Measurements from ENCODE around the gene DUS2.
"Not testable (repeated sequence)": the region's sequence is repeated elsewhere in the genome, so short reads cannot be mapped to it uniquely, and the experiment has no call there.

Gene DUS2

GRCh38 chr16:68078701-68079375, 55.8 kb downstream of the DUS2 start:
- no peak for DNase-seq

- no peak for DNase-seq
Observed at GRCh38 chr16:68079376-68079625, 56.2 kb downstream of the DUS2 start.

DNA sequence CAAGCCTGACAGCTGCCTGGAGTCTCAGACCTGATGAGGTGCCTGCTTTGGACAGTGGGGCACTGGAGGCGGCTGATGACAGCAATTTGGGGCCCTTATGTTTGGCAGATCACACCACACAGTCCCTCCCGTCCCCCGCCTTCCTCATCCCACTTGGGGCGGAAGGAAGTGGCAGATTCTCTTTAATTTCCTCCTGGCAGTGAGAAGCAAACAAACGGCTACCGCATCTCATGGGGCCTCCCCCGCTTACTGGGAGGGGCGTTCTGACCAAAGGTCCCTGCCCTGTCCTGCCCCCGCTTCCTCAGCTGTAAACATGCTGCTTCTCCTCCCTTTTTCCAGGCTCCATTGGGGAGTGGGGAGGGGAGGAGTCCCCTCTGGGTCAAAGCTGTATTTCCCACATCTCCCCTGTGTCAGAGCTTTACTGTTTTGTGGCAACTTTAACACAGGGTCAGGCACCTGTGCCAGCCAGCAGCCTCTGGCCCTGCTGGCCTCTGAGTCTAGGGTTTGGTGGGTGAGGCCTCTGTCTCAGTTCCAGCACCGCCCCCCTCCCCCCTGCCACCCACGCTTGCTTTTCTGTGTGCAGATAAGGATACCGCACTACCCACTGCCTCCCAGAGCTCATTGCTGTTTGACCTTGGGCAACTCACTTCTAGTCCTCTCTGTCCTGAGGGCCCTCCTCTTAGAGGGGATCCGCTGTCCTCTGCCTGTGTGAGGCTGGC, 56.7 kb downstream of the DUS2 start:
- DNase-seq = peak; percentile 78

- no peak for DNase-seq
Observed at GRCh38 chr16:68081861-68082628, 59.0 kb downstream of the DUS2 start.

DNA sequence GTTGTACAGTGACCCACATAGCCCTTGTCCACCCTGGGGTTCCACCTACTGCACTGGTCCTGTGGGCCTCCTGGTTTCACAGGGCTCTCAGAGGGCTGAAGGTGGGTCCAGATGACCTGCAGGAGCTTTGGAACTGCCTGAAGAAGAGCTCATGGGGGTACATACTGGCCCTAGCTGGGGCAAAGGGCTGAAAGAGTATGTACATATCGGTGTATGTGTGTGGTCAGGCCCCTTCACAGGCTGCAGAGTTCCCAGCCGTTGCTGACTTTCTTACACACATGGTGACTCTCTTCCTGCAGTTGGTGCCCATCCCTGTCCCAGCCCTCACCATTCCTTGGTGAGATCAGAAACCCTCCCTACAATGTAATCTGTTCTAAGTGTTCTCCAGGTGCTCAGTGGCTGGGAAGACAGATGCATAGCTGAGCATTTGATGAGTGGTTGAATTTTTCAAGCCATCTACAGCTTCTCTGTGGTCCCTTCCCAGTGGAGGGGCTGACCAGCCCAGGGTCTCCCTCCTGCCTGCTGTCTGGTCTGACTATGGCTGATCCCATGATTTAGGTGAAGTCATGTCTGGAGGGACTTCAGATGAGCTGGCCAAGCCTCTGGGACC, 59.6 kb downstream of the DUS2 start:
- no peak for DNase-seq

DNA sequence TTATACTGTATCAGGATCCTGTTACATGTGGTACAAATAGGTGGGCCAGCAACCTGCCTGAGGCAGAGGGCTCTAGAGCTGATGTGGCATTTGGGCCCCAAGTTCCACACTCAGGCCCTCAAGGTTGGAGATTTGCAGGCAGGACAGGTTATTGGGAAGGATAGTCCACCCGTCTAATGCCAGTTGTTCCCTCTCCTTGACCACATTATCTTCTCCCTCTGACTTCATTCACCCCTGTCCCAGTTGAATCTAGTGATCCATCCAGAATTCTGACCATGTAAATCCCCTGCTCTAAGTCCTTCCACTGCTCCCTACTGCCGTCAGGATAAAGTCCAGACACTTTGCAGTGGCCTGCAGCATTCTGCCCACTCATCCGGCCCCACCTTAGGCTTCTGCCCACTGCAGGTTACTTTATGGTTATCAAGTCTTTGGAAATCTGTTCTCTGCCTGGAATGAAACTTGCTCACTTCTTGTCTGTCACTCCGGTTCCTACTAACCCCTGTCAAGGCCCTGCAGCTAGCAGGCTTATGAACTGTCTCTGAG, 60.2 kb downstream of the DUS2 start:
- no peak for DNase-seq

DNA sequence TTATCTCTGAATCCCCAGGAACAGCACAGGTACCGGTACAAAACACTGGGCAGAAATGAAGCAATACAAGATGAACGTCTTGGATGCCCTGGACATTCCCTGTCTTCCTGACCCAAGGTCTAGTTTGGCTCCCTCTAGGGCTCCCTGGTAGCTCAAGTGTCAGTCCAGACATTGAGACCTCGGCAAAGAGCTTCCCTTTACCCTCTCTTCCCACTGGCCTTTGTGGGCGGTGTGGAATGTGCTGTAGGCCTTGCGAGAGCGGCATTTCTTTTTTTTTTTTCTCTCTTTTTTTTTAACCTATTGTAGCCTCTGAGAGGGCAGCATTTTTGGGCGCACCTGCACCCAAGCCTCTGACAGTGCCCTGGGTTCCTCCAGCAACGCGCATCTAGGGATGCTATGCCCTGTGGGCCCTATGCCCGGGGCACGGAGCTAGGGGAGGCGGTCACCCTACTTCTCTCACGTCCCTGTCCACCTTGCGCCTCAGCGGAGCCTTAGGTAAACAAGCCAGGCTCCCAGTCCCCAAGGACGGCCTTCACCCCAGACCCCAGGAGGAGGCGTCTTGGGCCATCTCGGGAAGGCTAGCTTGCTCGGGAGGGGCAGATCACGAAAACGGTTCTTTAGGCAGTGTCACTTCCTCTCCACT, 60.9 kb downstream of the DUS2 start:
- DNase-seq = no peak

DNA sequence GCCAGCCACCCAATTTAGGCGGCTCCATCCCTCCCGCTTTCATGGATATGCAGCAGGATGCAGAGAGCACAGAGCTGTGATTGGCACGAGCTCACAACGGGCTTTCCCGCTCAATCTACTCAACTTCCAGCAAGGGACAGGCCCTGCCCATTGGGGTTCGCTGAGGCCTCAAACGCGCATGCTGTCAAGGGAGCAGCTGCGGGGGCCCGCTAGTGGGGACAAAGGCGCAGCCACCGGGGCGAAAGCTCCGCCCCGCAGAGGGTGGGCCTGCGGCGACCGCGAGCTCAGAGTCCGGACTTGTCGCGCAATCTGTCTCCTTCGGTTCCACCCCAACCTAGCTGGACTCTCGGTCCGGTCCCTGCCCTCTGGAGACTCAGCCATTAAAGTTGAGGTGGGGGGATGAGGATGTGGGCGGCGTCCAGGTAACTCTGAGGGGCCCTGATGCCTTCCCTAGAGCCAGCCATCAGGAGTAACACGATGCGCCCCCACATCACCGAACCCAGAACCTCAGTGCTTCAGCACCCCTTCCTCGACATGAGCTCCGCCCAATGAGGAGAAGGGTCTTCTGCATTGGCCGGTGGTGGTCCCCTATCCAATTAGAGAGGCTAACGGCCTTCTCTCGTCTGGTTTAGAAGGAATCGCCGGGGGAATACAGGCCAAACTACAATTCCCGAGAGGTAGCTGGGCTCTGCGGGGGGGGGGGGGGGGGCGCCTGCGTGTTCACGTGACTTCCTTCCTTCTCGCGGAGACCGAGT, 61.6 kb downstream of the DUS2 start:
- DNase-seq = peak; percentile 81

DNA sequence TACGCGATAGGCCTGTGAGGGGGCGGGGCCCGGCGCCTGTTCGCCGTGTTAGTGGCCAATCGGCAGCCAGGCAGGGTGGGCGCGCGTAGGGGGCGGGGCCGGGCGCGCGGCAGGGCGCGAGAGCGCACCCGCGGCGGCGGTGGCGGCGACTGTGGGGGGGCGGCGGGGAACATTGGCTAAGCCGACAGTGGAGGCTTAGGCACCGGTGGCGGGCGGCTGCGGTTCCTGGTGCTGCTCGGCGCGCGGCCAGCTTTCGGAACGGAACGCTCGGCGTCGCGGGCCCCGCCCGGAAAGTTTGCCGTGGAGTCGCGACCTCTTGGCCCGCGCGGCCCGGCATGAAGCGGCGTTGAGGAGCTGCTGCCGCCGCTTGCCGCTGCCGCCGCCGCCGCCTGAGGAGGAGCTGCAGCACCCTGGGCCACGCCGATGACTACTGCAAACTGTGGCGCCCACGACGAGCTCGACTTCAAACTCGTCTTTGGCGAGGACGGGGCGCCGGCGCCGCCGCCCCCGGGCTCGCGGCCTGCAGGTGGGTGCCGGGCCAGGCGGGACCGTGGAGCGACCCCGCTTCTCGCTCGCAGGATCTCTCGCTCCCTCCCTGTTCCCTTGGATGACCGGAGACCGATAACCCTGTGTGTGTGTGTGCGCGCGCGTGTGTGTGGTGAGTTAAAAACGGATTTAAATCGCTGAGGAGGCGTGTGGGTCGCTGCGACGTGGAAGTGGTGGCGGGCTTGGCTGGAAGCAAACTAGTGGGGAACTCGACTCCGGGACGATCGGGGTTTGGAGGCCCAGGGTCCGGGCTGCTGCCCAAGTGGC, 62.4 kb downstream of the DUS2 start, which contains the start of gene NFATC3:
Gene NFATC3, plus strand, starts transcription at position 112 of the 813 bp plus-strand sequence. Its CDS starts 312 bp downstream, at position 424.
- DNase-seq = peak; percentile 99

DNA sequence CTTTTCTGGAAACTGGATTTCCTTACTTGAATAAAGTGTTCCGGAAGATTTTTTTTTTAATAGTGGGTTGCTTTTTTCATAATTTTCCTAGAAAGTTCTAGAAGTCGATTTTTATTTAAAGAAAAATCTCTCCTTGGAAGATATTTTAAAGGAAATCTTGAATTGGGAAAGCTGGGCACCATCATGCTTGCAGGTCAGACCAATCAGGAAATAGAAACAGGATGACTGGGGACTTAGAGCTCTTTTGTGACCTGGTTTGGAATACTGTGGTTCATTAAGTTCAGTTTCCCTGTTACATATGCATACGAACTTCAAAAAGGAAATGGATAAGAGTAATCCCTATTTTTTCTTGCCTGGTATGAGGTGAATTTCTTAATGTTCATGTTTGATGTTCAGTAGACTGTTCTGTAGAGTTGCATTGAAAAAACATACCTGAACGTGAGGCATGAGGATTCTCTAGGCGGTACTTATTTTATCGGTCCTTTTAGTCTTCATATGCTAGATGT, 63.3 kb downstream of the DUS2 start:
- DNase-seq = no peak

DNA sequence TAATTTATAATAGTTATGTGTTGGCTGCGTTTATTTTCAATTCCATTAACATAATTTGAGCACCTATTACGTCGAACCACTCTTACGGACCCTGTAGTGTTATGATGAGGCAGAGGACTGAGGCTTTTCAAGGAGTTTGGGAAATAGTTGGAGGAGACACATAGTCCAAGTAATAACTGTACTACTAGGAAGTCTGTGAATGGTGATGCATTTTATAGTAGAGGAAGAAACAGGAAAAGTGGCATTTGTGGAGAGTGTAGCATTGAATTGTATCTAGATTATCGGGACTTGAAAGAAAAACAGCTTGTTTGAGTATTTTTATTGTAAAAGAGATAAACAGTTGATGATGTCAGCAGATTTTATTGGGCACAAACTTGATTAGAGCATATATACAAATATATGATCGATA, 63.8 kb downstream of the DUS2 start:
- no peak for DNase-seq

DNA sequence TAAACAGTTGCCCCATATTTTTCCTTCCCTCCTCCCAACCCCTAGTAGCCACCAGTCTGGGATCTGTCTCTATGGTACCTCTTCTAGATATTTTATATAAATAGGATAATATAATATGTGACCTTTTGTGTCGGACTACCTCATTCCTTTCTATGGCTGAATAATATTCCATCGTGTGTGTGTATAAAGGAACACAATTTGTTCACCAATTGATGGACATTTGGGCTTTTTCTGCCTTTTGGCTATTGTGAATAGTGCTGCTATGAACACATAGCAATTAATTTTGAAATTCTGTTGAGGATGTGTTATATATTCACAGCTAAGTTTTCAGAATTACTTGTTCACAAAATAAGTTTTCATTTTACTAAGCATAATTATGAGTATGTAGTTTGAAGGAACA, 64.6 kb downstream of the DUS2 start:
- no peak for DNase-seq

GRCh38 chr16:68088130-68088972, 65.3 kb downstream of the DUS2 start:
- no peak for DNase-seq

GRCh38 chr16:68089067-68089466, 66.0 kb downstream of the DUS2 start:
- DNase-seq = no peak

DNA sequence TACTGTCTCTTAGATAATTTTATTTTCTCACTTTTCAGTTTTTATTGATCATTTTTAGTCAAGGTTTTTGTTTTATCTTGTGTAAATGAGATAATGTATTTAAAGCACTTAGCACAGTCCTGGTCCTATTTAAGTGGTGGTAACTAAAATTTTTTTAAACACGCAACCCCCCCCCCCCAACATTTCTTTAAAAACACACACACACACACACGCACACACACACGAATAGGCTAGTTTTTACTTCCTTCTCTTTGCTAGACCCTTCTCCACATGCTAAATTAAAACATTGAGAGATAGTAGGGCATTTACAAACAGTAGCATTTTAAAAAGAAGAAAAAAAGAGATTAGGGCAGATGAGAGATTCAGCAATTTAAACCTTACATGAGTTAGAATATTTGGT, 67.0 kb downstream of the DUS2 start:
- no peak for DNase-seq

DNA sequence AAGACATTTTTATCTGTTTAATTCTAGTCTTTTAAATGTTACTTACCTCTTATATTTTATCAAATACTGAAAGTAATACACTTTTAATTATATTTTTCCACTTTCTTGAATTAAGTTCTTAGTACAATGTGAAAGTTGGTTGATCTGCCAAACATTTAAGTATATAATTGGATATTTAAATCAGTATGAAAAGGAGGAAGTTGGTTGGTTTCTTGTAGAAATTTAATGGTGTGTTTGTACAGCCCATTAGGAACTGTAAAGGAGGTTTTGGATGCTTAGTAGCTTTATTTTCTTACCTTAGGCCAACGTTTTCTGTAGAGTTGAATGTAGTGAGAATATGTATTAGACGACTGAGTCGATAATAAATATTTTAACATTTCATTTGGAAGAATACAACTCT, 67.4 kb downstream of the DUS2 start:
- no peak for DNase-seq

GRCh38 chr16:68091380-68092261, 68.5 kb downstream of the DUS2 start:
- no peak for DNase-seq

GRCh38 chr16:68092275-68092674, 69.2 kb downstream of the DUS2 start:
- not testable (repeated sequence) for DNase-seq
